Measurements from ENCODE around the gene KISS1. TPM values are rescaled to one million over a fixed set of nuclear protein-coding genes. Genes with fewer than 3 reads are reported as not detected.

KISS1 gene
- total RNA-seq, 2 experiments from 2014 or later: not detected

DNA sequence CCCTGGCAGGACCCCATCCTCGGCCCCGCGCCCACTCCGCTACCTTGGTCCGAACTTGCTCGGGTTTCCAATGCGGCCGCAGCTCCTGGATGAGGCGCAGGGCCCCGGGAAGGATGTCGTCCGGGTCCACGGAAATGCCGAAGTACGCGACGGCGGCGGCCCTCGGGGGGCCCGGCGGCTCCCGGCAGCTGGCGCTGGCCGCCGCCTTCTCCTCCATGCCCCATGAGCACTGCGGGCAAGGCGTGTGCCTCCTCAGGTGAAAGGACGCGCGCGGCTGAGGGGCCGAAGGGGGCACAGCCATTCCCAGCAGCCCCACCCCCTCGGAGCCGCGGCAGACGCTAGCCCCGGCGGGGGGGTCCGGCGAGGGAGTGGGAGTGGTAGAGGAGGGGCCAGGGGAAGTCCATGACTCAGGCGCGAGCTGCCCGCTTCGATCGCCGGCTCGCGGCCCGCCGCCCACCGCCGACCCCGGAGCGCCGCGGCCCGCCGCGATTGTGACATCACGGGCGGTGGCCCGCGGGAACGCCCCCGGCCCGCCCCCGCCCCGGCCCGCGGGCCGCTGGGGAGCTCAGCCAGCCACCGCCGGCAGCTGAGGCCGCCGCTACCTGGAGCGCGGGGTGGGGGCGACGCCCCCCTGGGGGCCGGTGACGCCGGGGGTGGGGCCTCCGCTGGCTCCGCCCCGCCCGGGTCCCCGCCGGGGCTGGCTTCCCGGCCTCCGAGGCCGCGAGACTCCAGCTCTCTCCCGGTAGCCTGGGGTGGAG is 44.6 kb downstream of the KISS1 start, which contains the start of gene ETNK2:
Gene ETNK2 (minus strand): TSS at position 493 of the 758 bp plus-strand sequence. CDS start 192 bp downstream, at position 301.
- peaks cover 28% of the 10 kb centered on the region for H3K27me3 Mint-ChIP-seq (ENCODE audit: low read depth)
- H3K4me3 Mint-ChIP-seq: peak within 1 kb of the TSS; percentile 55
- no peak within 1 kb of the TSS for H3K27ac Mint-ChIP-seq
- H3K4me1 Mint-ChIP-seq (ENCODE audit: low read depth): peaks cover 3% of the 10 kb centered on the region
- POLR2A ChIA-PET: no interaction called here
- DNase-seq (peak; percentile 31), ATAC-seq (peak; percentile 79)
- CTCF ChIA-PET: interaction anchor here (0.7 to 2.0 kb wide), 4 partner anchors 11 to 655 kb away, joined by 3 to 11 read pairs (median 4); no protein-coding TSS in a partner anchor
- H3K36me3 Mint-ChIP-seq (ENCODE audit: low read depth): no peaks in the 10 kb centered on the region
- H3K9me3 Mint-ChIP-seq (ENCODE audit: insufficient read depth): no peaks in the 10 kb centered on the region

DNA sequence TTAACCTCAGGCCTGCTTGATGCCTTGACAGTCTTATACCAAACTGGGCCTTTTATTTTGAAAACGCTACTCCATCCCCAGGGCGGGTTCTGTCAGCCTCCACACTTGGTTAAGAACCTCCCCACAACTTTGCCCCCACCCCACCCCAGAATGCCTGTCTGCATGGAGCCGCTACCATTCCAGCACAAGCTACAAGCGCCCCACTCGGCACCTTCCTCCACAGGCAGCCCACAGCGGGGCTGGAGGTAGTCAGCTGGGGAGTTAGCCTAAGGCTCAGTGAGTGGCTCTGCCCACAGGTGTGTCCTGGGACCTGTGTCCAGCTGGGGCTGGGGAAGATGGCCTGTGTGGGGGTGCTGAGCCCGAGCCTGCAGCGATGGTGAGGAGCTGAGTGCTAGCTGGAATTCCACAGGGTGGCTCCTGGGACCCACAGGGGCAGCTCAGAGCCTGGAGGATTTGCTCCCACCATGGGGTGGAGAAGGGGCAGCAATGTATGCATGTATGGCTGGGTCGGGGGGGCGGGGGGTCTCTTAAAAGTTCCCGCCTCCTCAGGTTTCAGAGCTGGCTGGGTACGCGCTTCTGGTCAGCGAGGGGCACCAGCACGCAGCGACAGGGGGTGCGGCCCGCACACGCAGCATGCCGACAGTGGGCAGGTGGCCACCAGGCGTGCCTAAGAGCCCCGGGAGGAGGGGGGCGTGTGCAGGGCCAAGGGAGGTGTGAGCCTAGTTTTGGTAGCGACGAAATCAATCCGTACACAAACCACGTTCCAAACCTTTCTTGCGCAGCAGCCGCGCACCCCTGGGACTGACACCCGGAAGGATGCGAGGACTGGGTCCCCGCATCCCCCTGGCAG is 45.4 kb downstream of the KISS1 start:
- H3K36me3 Mint-ChIP-seq (ENCODE audit: low read depth): no peaks in the 10 kb centered on the region
- ChIA-PET POLR2A (no interaction called here), CTCF (interaction anchor here (0.7 to 2.0 kb wide), 5 partner anchors 12 to 656 kb away, joined by 3 to 11 read pairs (median 4); no protein-coding TSS in a partner anchor)
- peaks cover 3% of the 10 kb centered on the region for H3K4me1 Mint-ChIP-seq (ENCODE audit: low read depth)
- H3K27ac Mint-ChIP-seq: no peak overlapping the region
- ATAC-seq (peak; percentile 19), DNase-seq (no peak)
- peaks cover 28% of the 10 kb centered on the region for H3K27me3 Mint-ChIP-seq (ENCODE audit: low read depth)
- peak overlapping the region; percentile 51 for H3K4me3 Mint-ChIP-seq
- H3K9me3 Mint-ChIP-seq (ENCODE audit: insufficient read depth): no peaks in the 10 kb centered on the region

DNA sequence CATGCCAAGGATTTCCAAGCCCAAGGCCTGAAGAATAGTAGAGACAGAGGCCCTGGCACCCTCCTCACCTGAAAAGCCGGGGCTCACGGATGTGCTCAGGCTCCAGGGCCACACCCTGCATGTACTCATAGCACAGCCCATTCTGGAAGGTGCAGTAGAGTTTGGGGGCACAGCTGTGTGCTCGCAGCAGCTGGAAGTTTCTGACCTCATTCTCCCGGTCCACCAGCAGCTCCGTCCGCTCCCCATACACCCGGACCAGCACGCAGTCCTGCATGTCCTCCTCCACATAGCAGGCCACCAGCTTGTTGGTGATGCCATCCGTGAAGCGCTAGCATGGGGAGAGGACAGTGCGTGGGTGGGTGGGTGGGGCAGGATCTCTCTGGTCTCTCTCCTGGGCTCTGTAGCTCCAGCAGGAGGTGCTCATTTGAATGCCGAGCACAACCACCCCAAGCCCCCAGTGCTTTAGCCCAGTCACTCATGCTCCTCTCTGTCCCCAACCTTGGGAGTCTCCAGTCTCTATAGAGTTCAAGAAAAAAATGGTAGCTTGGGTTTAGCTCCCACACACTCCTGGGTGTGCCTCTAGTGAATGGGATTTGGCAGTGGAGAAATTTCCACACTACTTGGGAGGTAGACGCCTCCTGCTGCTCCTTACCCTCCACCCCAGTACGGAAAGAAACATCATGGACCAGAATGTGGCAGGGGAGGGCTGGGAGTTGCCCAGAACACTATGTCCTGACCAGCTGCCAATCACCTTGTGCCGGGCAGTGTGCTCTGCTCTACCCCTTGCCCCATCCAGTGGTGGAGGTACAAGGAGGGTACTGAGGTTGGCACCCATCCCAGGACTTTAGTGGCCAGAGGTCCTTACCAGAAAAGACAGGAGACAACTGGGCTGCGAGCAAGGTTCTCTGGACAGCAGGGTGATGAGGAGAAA is 46.4 kb downstream of the KISS1 start:
- no peak overlapping the region for H3K4me3 Mint-ChIP-seq
- no peaks in the 10 kb centered on the region for H3K36me3 Mint-ChIP-seq (ENCODE audit: low read depth)
- H3K27me3 Mint-ChIP-seq (ENCODE audit: low read depth): peaks cover 28% of the 10 kb centered on the region
- H3K4me1 Mint-ChIP-seq (ENCODE audit: low read depth): peaks cover 3% of the 10 kb centered on the region
- ChIA-PET CTCF (interaction anchor here (1.5 kb wide), 1 partner anchor 214 kb away, joined by 6 read pairs; no protein-coding TSS in a partner anchor), POLR2A (no interaction called here)
- ATAC-seq (no peak), DNase-seq (no peak)
- no peaks in the 10 kb centered on the region for H3K9me3 Mint-ChIP-seq (ENCODE audit: insufficient read depth)
- H3K27ac Mint-ChIP-seq: no peak overlapping the region

DNA sequence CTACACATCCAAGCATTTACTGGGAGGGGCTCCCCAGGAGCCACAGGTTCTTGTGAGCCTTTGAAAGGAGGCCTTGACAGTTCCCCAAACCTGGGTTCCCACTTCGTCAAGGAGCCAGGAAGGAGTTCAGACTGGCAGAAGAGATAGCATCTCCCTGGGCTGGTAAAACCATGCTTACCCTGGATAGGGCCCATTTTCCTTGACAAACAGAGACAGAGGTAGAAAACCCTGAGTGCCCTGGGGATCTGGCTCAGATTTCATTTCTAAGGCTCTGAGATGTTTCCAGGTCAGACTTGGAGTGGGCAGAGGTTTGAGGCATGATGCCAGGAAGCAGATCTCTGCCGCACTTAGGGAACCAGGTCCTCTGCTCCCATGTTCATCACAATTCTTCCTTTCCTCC is 47.2 kb downstream of the KISS1 start:
- Mint-ChIP-seq H3K36me3 (ENCODE audit: low read depth) (no peaks in the 10 kb centered on the region), H3K9me3 (ENCODE audit: insufficient read depth) (no peaks in the 10 kb centered on the region), H3K4me1 (ENCODE audit: low read depth) (peaks cover 3% of the 10 kb centered on the region), H3K27me3 (ENCODE audit: low read depth) (peaks cover 26% of the 10 kb centered on the region), H3K27ac (no peak overlapping the region), H3K4me3 (no peak overlapping the region)
- DNase-seq (no peak), ATAC-seq (no peak)
- ChIA-PET POLR2A (no interaction called here), CTCF (no interaction called here)

GRCh38 chr1:204147406-204148383 is 48.6 kb downstream of the KISS1 start:
- ChIA-PET CTCF (no interaction called here), POLR2A (interaction anchor here (0.5 to 0.6 kb wide), 2 partner anchors 485 to 554 kb away, joined by 3 read pairs; no protein-coding TSS in a partner anchor)
- Mint-ChIP-seq H3K4me3 (no peak overlapping the region), H3K27ac (no peak overlapping the region), H3K36me3 (ENCODE audit: low read depth) (no peaks in the 10 kb centered on the region), H3K9me3 (ENCODE audit: insufficient read depth) (no peaks in the 10 kb centered on the region), H3K27me3 (ENCODE audit: low read depth) (peaks cover 18% of the 10 kb centered on the region), H3K4me1 (ENCODE audit: low read depth) (peaks cover 3% of the 10 kb centered on the region)
- DNase-seq (no peak), ATAC-seq (no peak)

DNA sequence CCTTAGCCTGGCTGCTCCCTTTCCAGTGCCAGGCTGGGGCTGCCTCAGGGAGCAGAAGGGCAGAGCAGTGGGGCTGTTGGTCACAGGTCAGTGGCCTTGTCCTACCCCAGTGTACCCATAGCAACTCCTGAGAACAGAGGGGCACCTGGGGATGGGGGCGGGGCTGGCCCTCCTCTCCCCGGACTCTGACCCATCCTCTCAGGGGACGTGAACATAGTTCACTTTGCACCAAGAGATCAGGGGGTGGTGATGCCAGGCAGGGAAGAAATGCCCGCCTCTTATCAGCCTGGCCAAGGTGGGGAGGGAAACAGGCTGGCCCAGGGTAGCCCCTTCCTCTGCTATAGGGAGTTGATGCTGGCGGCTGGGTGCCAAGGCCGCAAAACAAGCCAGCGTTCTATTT is 49.3 kb downstream of the KISS1 start:
- CTCF ChIA-PET: no interaction called here
- peaks cover 3% of the 10 kb centered on the region for H3K4me1 Mint-ChIP-seq (ENCODE audit: low read depth)
- no peaks in the 10 kb centered on the region for H3K9me3 Mint-ChIP-seq (ENCODE audit: insufficient read depth)
- POLR2A ChIA-PET: no interaction called here
- ATAC-seq (no peak), DNase-seq (no peak)
- H3K4me3 Mint-ChIP-seq: no peak overlapping the region
- H3K27me3 Mint-ChIP-seq (ENCODE audit: low read depth): peaks cover 14% of the 10 kb centered on the region
- no peaks in the 10 kb centered on the region for H3K36me3 Mint-ChIP-seq (ENCODE audit: low read depth)
- no peak overlapping the region for H3K27ac Mint-ChIP-seq

- H3K27ac Mint-ChIP-seq: no peak overlapping the region
- ChIA-PET POLR2A (no interaction called here), CTCF (no interaction called here)
- peaks cover 14% of the 10 kb centered on the region for H3K27me3 Mint-ChIP-seq (ENCODE audit: low read depth)
- peaks cover 3% of the 10 kb centered on the region for H3K4me1 Mint-ChIP-seq (ENCODE audit: low read depth)
- ATAC-seq (no peak), DNase-seq (no peak)
- H3K4me3 Mint-ChIP-seq: no peak overlapping the region
- H3K36me3 Mint-ChIP-seq (ENCODE audit: low read depth): no peaks in the 10 kb centered on the region
- H3K9me3 Mint-ChIP-seq (ENCODE audit: insufficient read depth): no peaks in the 10 kb centered on the region
Observed at GRCh38 chr1:204146309-204146708, 50.0 kb downstream of the KISS1 start.

- DNase-seq (no peak), ATAC-seq (no peak)
- Mint-ChIP-seq H3K4me1 (ENCODE audit: low read depth) (no peaks in the 10 kb centered on the region), H3K27me3 (ENCODE audit: low read depth) (peaks cover 5% of the 10 kb centered on the region), H3K27ac (no peak overlapping the region), H3K4me3 (no peak overlapping the region), H3K36me3 (ENCODE audit: low read depth) (no peaks in the 10 kb centered on the region), H3K9me3 (ENCODE audit: insufficient read depth) (no peaks in the 10 kb centered on the region)
- ChIA-PET CTCF (interaction anchor here (0.9 to 1.3 kb wide), 3 partner anchors 17 to 22 kb away, joined by 3 to 5 read pairs (median 3); no protein-coding TSS in a partner anchor), POLR2A (no interaction called here)
Observed at GRCh38 chr1:204145033-204145504, 51.2 kb downstream of the KISS1 start.

GRCh38 chr1:204143276-204144041 is 52.8 kb downstream of the KISS1 start:
- Mint-ChIP-seq H3K36me3 (ENCODE audit: low read depth) (no peaks in the 10 kb centered on the region), H3K27me3 (ENCODE audit: low read depth) (peaks cover 5% of the 10 kb centered on the region), H3K4me1 (ENCODE audit: low read depth) (no peaks in the 10 kb centered on the region), H3K4me3 (no peak overlapping the region), H3K27ac (no peak overlapping the region), H3K9me3 (ENCODE audit: insufficient read depth) (no peaks in the 10 kb centered on the region)
- no peak for ATAC-seq
- CTCF ChIA-PET: interaction anchor here (1.3 kb wide), 1 partner anchor 15 kb away, joined by 5 read pairs; no protein-coding TSS in a partner anchor
- no peak for DNase-seq
- POLR2A ChIA-PET: no interaction called here

All from activated CD8-positive, alpha-beta T cell treated with anti-CD3 and anti-CD28 coated beads, Interleukin-2, amount 10 ng/mL, durations not matched to agents 7 days and 5 days (primary cell).